GM12892 (cell line): ENCODE data around the gene MATCAP1.

ENCODE experiments used
- DNase-seq: peaks from one replicate; pipeline ENCODE4 v3.0.0; 2011; ENCODE audit not compliant: insufficient read length
- FAIRE-seq: peaks from 2 replicates; lab custom pipeline; 2011; peaks lifted over from hg19 to GRCh38; lab: Jason Lieb, UNC
- POLR2A ChIP-seq: IDR thresholded peaks from 2 replicates; pipeline ENCODE4 v1.6.1; 2011; ENCODE audit warnings: low read depth, low read length, control low read depth
- POLR2AphosphoS5 ChIP-seq: IDR thresholded peaks from 2 replicates; pipeline ENCODE4 v1.6.1; 2011; ENCODE audit warnings: low read depth, low read length, control low read depth
- TAF1 ChIP-seq: IDR thresholded peaks from 2 replicates; pipeline ENCODE4 v1.6.1; 2011; ENCODE audit warnings: low read depth, mild to moderate bottlenecking, control low read depth, low read length, borderline replicate concordance

Gene MATCAP1

GRCh38 chr16:67177743-67178699 lies 5.7 kb downstream of the MATCAP1 start:
- FAIRE-seq (peak; percentile 60), DNase-seq (peak; percentile 69)
- TF ChIP-seq POLR2AphosphoS5 (no peak), POLR2A (no peak), TAF1 (no peak)

DNA sequence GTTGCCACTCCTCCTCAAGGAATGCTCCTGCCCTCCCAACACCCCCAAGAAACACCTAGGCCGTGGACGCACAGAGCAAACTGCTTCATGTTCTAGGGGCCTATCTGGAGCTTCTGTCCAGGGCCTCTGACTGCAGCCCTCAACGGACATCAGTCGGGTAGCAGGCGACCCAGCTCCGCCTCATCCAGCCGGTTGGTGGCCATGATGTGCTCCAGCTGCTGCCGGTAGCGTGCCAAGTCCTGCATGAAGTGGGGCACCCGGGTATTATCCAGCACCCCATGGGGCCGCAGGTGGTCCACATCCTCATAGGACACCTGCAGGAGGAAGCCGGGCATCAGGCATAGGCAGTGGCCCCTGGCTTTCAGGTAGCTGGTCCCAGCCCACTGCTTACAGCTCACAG lies 7.1 kb downstream of the MATCAP1 start:
- DNase-seq (no peak), FAIRE-seq (no peak)
- TF ChIP-seq POLR2A: no peak
- no peak for TF ChIP-seq POLR2AphosphoS5
- TF ChIP-seq TAF1: no peak

DNA sequence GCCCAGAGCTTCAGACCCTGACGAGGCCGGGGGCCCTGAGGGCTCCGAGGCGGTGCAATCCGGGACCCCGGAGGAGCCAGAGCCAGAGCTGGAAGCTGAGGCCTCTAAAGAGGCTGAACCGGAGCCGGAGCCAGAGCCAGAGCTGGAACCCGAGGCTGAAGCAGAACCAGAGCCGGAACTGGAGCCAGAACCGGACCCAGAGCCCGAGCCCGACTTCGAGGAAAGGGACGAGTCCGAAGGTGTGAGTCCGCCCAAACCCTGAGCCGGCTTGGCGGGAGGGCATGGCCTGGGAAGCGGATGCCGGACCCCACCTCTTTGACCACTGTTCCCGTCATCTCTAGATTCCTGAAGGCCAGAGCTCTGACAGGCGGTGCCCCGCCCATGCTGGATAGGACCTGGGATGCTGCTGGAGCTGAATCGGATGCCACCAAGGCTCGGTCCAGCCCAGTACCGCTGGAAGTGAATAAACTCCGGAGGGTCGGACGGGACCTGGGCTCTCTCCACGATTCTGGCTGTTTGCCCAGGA lies 9.0 kb downstream of the MATCAP1 start:
- no peak for DNase-seq
- TF ChIP-seq POLR2AphosphoS5 (no peak), POLR2A (no peak), TAF1 (no peak)
- FAIRE-seq: no peak

DNA sequence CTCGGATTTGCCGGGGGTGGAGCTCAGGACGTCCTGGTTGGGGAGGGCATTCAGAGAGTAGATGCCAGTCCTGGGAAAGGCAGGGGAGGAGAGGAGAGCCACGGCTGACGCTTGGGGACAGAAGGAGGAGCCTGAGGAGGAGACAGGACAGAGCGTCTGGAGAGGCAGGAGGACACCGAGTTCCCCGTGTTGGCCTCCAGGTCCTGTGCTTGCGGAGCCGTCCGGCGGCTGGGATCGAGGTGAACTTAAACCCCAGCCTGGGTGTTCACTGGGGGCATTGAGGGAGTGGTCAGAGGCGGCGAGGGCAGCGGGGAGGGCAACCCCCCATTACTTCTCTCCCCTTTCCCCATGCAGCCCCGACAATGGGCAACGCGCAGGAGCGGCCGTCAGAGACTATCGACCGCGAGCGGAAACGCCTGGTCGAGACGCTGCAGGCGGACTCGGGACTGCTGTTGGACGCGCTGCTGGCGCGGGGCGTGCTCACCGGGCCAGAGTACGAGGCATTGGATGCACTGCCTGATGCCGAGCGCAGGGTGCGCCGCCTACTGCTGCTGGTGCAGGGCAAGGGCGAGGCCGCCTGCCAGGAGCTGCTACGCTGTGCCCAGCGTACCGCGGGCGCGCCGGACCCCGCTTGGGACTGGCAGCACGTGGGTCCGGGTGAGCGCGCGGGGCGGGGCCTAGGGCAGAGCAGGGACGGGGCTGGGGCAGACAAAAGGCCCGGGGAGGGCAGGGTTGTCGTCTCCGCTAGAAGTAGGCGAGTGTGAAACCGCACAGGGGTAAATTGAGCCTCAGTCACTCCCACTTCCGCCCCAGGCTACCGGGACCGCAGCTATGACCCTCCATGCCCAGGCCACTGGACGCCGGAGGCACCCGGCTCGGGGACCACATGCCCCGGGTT lies 9.7 kb downstream of the MATCAP1 start:
- TF ChIP-seq TAF1: no peak
- TF ChIP-seq POLR2AphosphoS5: peak; percentile 23; the same call in 1 of the 2 replicates
- DNase-seq: peak; percentile 74
- peak; percentile 64 for FAIRE-seq

- DNase-seq (no peak), FAIRE-seq (no peak)
- TF ChIP-seq TAF1 (no peak), POLR2AphosphoS5 (no peak), POLR2A (no peak)
Observed at GRCh38 chr16:67173323-67173722, 10.4 kb downstream of the MATCAP1 start.

DNA sequence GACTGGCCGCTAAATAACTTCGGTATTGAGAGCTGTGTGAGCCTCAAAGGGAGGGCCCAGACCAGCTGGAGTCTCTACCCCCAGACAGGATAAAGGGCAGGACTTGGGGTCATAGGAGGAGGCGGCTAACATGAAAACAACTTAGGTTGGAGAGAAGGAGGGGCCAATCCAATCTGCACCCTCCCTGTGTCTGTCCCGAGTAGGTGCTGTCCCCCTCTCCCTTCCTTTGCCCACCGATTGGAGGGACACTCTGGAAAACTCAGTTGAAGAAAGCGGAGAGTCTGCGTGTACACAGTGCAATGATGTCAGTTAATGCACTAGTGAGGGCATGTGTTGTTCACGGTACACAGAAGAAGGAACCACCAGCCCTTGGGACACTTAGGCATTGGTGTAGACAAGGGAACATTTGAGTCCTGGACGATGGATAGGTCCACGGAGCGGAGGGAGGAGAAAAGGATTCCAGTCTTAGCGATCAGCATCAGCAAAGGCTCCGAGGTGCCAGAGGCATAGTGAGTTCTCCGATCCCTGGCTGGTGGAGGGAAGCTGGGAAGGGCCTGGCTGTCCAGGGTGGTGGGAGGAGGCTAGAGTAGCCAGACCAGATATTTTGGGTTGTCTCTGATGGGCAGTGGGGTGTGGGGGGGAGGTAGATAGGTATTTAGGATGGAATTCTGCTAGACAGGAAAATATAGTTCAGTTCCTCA lies 12.7 kb downstream of the MATCAP1 start:
- DNase-seq (no peak), FAIRE-seq (peak; percentile 63)
- TF ChIP-seq TAF1: no peak
- TF ChIP-seq POLR2A: no peak
- TF ChIP-seq POLR2AphosphoS5: no peak

GRCh38 chr16:67170168-67170948 lies 13.4 kb downstream of the MATCAP1 start, which contains the start of gene NOL3:
Gene NOL3 (plus strand): TSS chr16:67170538.
- peak; percentile 74 for DNase-seq
- FAIRE-seq: peak; percentile 56
- no peak for TF ChIP-seq POLR2AphosphoS5
- no peak for TF ChIP-seq TAF1
- TF ChIP-seq POLR2A: peak; percentile 30; the same call in 1 of the 2 replicates

DNA sequence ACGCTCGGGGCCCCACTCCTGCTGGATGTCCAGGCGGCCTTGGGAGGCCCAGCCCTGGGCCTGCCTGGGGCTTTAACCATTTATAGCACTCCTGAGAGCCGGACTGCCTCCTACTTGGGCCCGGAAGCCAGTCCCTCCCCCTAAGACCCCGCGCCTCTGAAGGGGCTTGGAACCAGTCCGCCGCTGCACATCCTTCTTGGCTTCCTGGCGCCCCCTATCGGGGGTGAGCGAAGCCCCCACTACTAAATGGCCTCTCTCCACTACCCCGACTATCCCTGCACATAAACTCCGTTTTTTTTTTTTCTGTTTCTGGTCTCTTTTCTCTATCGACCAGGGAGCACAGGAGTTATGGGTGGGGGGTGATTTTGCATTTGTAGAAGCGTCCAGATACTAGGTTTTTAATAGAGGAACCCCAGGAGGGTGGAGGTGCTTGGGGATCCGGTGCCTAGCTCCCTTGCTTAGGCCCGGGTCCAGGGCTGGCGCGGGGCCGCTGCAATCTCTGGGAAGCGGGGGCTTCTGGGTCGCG lies 14.1 kb downstream of the MATCAP1 start:
- FAIRE-seq: no peak

DNA sequence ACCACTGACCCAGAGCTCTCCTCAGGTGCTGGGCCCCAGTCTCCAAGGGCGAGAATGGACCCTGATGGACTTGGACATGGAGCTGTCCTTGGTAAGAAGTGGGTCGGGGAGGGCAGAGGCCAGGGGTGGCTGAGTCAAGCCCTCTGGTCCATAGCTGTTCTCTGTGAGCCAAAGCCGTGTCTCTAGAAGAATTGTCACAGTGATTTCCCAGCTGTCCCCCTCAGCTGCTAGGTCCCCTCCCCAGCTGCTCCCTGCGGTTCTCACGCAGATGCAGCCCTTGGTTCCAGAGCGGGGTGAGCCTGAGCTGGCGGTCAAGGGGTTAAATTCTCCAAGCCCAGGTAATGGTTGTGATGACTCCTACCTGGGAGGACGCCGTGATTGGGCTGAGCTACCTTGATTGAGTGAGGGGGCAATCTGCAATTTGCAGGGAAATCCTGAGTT lies 14.7 kb downstream of the MATCAP1 start:
- TF ChIP-seq POLR2A (no peak), TAF1 (no peak), POLR2AphosphoS5 (no peak)
- no peak for FAIRE-seq
- DNase-seq: no peak

More for the DNA sequence above, 14.1 kb downstream of the MATCAP1 start:
- no peak for TF ChIP-seq TAF1
- no peak for TF ChIP-seq POLR2AphosphoS5
- TF ChIP-seq POLR2A: no peak
- no peak for DNase-seq
